Hippocampal formation (tissue), 2 donors: ENCODE results near the gene MEGF9.
"Not testable (repeated sequence)": the region's sequence is repeated elsewhere in the genome, so short reads cannot be mapped to it uniquely, and the experiment has no call there.

Source experiments
- DNase-seq, 2 donors: peaks; one replicate each; lab custom pipeline; 2025; lab: John Stamatoyannopoulos, UW

Gene MEGF9

DNA sequence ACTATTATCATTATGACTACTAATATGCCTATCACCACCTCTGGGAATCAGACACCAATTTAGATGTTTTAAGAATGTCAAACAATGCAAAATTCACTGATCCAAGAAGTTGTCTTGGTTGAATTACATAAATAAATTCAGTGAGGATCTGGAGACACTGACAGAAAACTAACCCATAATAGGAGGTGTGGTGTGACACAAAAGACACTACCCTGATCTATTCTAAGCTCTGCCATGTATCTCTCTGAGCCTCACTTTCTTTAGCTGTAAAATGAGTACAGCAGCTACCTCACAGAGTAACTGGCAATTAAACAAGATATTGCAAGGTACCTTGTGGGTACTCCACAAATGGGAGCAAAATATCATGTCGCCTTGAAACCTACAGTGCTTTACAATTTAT is 141.8 kb downstream of the MEGF9 start:
- DNase-seq, result no peak

DNA sequence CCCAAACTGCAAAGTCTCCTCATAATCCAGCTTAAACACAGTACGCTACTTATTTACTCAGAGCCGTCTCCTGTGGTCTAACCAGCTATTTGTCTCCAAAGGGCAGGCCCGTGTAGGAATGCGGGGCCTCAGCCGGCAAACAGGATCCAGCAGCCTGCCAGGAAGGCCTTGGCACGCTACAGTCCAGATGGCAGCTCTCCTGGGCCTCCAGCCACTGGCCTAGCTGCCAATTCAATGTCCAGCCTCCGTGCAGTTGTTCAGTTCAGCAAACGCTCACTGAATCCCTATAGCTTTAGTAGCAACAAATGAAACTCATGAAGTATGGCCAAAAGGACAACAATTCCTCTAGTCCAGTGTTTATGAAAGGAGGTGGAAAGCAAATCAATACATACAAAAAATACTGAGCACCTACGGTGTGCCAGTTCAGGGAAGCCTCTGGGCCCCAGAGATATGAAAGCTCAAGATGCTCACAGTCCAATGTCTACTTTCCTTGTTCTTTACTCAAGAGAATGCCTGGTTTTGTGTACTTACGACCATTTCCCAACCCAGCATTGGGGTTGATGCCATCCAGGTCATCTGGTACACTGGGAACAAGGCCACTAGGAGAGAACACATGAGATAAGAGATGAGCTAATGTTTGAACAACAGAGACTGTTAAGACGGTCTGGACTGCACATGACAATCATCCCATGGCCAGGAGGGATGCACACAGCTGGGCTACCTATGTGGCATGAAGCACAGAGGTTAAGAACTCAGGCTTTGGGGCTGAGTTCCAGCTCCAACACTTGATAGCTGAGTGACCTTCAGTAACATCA is 142.6 kb downstream of the MEGF9 start:
- peak; percentile 60 to 70 for DNase-seq

DNA sequence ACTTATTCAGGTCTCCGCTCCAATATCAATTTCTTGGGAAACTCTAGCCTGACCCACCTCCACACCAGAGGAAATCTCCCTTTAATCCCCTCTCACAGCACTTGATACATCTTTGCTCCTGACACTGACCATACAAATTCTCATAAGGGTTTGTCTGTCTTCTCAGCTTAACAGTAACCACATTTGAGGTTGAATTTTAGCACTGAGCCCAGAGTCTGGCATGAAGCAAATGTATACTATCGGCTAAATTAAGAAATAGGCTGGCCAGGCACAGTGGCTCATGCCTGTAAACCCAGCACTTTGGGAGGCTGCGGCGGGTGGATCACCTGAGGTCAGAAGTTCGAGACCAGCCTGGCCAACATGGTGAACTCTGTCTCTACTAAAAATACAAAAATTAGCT is 144.0 kb downstream of the MEGF9 start:
- DNase-seq, result no peak

DNA sequence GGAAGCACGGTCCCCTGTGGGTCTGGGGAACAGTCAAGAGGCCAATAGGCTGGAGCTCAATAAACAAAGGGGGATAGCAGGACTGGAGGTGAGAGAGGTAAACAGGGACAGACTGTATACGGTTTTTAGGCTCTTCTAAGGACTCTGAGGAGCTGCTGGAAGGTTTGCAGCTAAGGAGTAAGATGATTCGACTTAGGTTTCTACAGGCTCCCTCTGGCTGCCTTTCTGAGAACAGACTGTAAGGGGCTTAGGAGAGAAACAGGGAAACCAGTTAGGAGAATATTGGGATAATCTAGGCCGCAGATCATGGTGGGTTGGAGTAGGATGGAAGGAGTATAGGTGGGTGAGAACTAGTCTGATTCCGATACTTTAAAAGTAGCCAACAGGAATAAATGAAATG is 144.7 kb downstream of the MEGF9 start:
- no peak for DNase-seq

DNA sequence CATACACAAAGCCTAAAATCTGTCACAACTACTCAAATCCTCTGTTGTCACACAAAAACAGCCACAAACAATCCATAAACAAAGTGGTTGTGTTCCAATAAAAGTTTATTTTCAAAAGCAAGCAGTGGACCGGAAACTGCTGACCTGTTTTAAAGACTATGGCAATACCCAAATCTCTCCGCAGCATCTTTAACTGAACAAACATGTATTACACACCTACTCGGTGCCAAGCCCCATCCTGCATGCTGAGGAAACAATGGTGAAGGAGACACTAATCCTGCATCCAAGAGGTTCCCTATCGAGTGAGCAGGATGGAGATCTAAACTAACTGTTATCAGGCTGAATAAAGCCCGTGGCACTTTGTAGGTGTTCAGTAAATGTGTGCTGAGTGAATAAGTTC is 145.5 kb downstream of the MEGF9 start:
- no peak for DNase-seq

DNA sequence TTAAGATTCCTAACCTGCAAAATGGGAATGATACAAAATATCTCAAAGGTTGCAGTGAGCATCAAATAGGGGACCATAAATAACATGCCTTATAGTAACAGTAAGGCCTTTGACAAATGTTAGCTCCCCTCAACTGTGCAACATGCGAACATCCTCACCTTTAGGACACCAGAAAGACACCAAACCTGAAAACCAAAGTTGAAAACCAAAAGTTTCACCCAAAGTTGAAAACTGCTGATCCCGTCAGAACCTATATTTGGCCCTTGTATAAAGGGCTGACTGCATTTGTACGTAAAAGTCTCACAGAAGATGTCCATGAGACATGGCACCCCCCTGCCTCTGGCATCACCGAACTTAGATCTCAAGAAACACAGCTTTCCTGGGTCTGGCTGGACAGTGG is 146.4 kb downstream of the MEGF9 start:
- DNase-seq, result no peak

DNA sequence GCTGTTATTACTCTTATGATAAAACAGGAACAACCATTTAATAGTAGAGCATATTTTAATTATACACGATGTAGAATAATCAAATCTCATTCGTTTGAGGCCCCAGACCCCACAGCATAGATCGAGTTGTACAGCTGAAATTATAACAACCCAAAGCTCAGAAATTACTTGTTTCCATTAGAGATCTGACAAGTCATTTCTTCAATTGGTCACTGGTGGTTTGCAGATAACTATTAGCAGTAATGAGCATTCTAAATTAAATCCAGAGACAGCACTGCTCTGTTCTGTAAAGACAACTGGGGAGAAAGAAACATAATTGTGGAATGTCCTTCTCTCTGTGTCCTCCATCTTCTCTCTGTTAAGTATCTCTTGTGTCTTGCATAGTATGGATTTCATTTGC is 147.2 kb downstream of the MEGF9 start:
- no peak for DNase-seq

DNA sequence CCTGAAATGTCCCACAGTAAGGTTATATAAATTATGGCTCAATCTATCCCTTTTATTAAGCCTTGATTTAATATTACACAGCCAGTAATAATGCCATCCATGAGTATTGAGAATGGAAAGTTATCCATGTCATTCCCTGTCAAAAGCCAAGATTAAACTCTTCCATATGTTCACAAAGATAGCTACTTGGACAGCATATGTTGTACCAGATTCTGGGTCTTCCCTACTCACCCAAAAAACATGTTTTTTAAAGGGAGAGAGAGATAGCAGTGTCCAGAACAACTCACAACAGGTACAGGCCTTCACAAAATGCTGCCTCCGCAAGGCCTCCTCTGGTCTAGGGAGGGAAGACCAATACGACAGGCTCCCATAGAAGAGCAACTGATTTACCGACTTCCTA is 149.7 kb downstream of the MEGF9 start:
- DNase-seq, result no peak

DNA sequence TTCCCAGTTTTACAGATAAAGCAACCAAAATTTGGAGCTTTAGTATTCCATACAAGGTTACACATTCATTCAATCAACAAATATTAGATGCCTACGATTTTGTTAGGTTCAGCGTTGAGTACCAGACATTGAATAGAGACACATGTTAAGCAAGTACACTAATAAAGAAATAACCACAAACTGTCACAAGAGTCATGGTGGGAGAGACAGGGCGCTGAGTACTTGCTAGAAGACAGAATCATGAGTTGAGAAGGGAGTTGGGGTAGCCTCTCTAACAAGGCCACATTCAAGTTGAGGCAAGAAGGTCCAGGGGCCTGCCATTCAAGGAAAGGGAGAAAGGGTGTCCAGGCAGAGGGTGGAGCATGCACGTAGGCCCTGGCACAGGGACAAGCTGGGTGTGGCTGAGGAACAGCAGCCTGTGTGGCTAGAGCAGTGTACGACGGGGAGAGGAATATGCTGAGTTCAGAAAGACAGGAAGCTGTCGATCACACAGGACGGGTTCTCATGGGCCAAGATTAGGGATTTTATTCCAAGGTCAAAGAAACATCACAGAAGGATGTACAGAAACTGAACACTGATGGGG is 151.3 kb downstream of the MEGF9 start:
- DNase-seq, result no peak

DNA sequence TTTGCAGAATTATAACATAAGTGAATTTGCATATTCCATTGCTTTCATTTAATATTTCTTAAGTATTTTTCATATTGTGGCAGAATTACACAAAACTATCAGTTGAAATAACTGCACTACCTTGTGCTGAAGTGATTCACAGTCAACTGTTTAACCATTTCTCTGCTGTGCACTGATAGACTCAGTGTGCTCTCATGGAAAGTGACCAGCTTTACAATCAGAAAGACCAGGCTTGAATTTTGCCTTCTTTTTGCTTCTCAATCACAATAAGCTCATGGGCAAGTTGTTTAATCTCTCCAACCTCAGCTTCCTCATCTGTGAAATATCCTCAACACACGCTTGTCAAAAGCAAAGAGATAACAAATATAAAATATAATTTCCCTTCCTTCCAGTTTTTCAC is 152.6 kb downstream of the MEGF9 start:
- DNase-seq, result no peak

DNA sequence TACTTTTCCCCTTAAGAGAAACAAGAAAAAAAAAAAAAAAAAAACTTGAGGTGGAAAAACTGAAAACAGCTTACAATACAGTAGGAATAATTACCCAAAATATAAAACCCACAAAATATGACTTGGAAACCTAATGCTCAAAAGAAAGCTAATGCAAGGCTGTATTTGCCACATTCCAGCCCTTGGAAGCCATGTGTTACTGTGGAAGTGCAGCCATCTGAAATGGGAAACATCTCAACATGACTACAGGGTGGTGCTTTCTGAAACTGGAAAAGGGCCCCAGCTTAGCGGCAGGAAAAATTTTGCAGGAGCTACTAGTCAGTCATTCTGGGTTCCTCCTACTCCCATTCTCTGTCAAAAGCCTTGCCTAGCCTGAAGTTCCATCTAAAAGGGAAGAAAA is 154.7 kb downstream of the MEGF9 start:
- no peak for DNase-seq

DNA sequence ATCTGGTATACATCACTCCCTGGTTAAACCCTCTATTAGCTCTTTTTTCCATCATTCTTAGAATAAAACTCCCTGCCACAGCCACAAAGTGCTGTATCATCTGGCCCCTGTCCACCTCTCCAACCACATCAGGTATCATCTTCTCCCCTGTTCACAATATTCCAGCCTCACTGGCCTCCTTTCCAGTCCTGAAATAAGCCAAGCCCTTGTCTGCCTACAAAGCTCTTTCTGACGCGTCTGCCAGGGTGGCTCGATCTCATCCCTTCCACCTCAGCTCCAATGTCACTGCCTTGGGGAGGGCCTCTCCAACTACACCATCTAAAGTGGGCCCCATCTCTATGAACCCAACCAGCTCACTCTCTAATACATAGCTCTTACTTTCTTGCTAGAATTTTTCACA is 155.8 kb downstream of the MEGF9 start:
- no peak for DNase-seq

DNA sequence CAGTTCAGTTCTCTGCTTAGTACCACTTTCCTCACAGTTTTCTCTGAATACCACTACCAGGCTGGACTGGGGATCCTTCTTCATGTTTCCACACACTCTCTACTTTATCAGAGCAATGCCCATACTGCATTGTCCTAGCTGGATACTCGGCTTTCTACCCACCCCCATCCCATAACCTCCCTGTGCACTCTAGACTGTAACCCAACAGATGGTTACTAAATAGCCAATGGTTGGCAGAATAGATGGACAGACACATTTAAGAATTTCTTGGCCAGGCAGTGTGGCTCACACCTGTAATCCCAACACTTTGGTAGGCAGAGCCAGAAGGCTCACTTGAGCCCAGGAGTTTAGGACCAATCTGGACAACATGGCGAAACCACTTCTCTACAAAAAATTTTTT is 157.1 kb downstream of the MEGF9 start:
- no peak for DNase-seq

DNA sequence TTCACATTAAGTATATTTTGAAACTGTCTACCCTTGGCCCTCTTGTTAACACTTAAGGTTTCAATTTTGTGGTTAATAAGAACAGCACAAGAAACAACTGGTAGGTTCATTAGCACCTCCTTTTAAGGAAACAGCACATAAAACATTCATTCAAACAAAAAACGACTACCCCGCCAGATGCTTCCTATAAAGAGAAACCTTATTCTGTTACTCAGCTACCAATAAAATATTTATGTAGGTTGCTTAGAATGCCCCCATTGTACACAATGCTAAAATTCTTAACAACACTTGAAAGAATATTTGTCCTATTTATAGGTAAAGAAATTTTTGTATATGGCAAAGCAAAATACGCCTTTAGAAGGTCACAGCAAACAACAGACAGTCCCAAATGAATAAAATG is 157.5 kb downstream of the MEGF9 start:
- no peak for DNase-seq

DNA sequence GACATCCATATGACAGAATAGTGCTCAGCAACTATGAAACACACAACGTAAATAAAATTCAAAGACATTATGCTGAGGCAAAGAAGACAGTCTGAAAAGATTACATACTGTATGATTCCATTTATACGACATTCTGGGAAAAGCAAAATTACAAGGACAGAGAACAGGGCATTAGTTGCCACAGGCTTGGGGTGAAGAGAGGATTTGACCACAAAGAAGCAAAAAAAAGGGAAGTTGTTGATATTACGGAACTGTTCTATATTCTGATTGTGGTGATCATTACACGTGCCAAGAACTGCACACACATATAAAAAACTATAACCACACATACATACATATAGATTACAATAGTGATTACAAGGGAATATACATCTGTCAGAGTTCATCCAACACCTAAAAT is 158.4 kb downstream of the MEGF9 start:
- no peak for DNase-seq

DNA sequence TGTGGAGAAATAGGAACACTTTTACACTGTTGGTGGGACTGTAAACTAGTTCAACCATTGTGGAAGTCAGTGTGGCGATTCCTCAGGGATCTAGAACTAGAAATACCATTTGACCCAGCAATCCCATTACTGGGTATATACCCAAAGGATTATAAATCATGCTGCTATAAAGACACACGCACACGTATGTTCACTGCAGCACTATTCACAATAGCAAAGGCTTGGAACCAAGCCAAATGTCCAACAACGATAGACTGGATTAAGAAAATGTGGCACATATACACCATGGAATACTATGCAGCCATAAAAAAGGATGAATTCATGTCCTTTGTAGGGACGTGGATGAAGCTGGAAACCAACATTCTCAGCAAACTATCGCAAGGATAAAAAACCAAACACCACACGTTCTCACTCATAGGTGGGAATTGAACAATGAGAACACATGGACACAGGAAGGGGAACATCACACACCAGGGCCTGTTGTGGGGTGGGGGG is 162.0 kb downstream of the MEGF9 start:
- not testable (repeated sequence) for DNase-seq
